Memory B cell (primary cell): ENCODE data around the gene PSKH1.

Source experiments
- ATAC-seq: fragments of 150-1000 bp; cut with Tn5 transposase; 2 replicates; pipeline ENCODE4 v1.10.0; 2021; ENCODE audit warnings: low read depth, mild to moderate bottlenecking, moderate library complexity
- DNase-seq, 2 donors: peaks; one replicate each; pipeline ENCODE4 v3.0.0; 2022; ENCODE audit warnings: low spot score in 2 of 2
- H3K27ac Mint-ChIP-seq: one replicate; pipeline ENCODE4 v1.8.0; 2022; ENCODE audit warnings: mild to moderate bottlenecking, moderate library complexity, mixed read lengths
- H3K27me3 Mint-ChIP-seq: one replicate; pipeline ENCODE4 v1.8.0; 2022; ENCODE audit warnings: mixed read lengths
- H3K36me3 Mint-ChIP-seq: one replicate; pipeline ENCODE4 v1.8.0; 2022; ENCODE audit warnings: mild to moderate bottlenecking, mixed read lengths
- H3K4me1 Mint-ChIP-seq: one replicate; pipeline ENCODE4 v1.8.0; 2022; ENCODE audit warnings: mixed read lengths
- H3K4me3 Mint-ChIP-seq: one replicate; pipeline ENCODE4 v1.8.0; 2022; ENCODE audit warnings: mild to moderate bottlenecking, moderate library complexity, mixed read lengths
- H3K9me3 Mint-ChIP-seq: one replicate; pipeline ENCODE4 v1.8.0; 2022; ENCODE audit warnings: mixed read lengths

PSKH1 gene

GRCh38 chr16:67892899-67893742 lies at the start of gene PSKH1:
Gene PSKH1, plus strand, starts transcription at chr16:67893254. Its CDS starts 15,496 bp downstream, at chr16:67908750.
- Mint-ChIP-seq H3K4me3 (peak within 1 kb of the TSS; percentile 97), H3K9me3 (no peaks in the 10 kb centered on the region), H3K27me3 (no peaks in the 10 kb centered on the region), H3K4me1 (peaks cover 17% of the 10 kb centered on the region), H3K27ac (peak within 1 kb of the TSS; percentile 88), H3K36me3 (no peaks in the 10 kb centered on the region)
- peak; percentile 73 to 84 for DNase-seq
- peak; percentile 98 for ATAC-seq

GRCh38 chr16:67843343-67843765 lies 49.7 kb upstream of the PSKH1 start:
- Mint-ChIP-seq H3K36me3 (no peaks in the 10 kb centered on the region), H3K4me1 (peaks cover 23% of the 10 kb centered on the region), H3K9me3 (no peaks in the 10 kb centered on the region), H3K4me3 (peak overlapping the region; percentile 95), H3K27ac (peak overlapping the region; percentile 88), H3K27me3 (no peaks in the 10 kb centered on the region)
- no peak for DNase-seq
- ATAC-seq: no peak

- no peak overlapping the region for H3K27ac Mint-ChIP-seq
- DNase-seq (no peak), ATAC-seq (no peak)
- peak overlapping the region; percentile 29 for H3K4me3 Mint-ChIP-seq
- H3K36me3 Mint-ChIP-seq: no peaks in the 10 kb centered on the region
- no peaks in the 10 kb centered on the region for H3K9me3 Mint-ChIP-seq
- H3K27me3 Mint-ChIP-seq: no peaks in the 10 kb centered on the region
- peaks cover 26% of the 10 kb centered on the region for H3K4me1 Mint-ChIP-seq
These were observed 48.6 kb upstream of the PSKH1 start for GRCh38 chr16:67844497-67844896.

DNA sequence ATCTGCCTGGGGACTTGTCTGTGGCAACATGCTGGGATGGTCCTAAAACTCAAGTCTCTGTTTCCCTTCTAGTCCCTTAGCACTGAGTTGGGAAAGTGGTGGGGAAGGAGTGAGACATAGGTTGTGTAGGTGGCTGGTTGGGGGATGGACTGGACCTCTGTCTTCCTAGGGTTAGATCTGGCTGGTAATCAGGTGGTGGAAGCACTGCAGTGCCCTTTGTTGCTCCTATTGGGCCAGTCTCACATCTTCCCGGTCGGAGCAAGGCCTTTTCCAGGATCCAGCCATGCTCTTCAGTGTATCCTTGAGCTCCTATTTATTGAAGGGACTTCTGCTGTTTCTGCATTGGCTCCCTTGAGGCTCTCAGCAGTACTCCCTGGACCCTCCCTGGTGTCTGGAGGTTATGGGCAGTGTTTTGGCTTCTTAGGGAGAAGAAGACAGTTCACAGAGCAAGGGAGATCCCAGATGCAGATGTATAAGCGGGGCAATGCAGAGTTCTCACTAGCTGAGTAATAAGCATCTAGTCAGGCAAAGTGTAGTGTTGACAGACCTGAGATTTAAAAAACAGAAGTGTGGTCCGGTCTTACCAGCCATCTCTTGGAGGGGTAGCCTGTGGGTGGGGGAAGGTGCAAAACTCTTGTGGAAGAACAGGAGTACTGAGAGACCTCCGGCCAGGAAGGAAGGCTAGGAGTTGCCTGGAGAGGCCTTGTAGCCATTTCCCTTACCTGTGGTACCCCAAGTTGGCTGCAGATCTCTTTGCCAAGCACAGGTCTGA lies 47.6 kb upstream of the PSKH1 start:
- ATAC-seq (no peak), DNase-seq (no peak)
- no peaks in the 10 kb centered on the region for H3K27me3 Mint-ChIP-seq
- H3K36me3 Mint-ChIP-seq: no peaks in the 10 kb centered on the region
- peak overlapping the region; percentile 90 for H3K4me3 Mint-ChIP-seq
- H3K27ac Mint-ChIP-seq: peak overlapping the region; percentile 88
- peaks cover 26% of the 10 kb centered on the region for H3K4me1 Mint-ChIP-seq
- no peaks in the 10 kb centered on the region for H3K9me3 Mint-ChIP-seq

DNA sequence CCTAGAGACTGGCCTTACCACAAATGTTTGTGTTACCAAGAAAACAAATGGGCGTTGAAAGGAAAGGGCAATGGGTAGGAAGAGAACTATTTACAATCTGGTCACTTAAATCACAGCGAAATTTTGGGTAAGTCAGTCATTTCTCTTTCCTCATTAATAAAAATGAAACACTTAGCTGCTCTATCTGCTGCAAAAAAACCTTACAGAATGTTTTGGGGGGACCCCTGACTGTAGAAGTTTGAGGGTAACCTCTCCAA lies 47.1 kb upstream of the PSKH1 start:
- Mint-ChIP-seq H3K27me3 (no peaks in the 10 kb centered on the region), H3K4me1 (peaks cover 26% of the 10 kb centered on the region), H3K27ac (peak overlapping the region; percentile 88), H3K9me3 (no peaks in the 10 kb centered on the region), H3K4me3 (peak overlapping the region; percentile 90), H3K36me3 (no peaks in the 10 kb centered on the region)
- DNase-seq: no peak
- ATAC-seq: no peak

- Mint-ChIP-seq H3K27me3 (no peaks in the 10 kb centered on the region), H3K27ac (peak within 1 kb of the TSS; percentile 88), H3K9me3 (no peaks in the 10 kb centered on the region), H3K4me1 (peaks cover 25% of the 10 kb centered on the region), H3K36me3 (no peaks in the 10 kb centered on the region), H3K4me3 (peak within 1 kb of the TSS; percentile 90)
- ATAC-seq (peak; percentile 67), DNase-seq (peak; percentile 95 to 97)
These were observed 46.6 kb upstream of the PSKH1 start, which contains the start of gene NUTF2 for GRCh38 chr16:67846320-67847063. Gene NUTF2, plus strand, starts transcription at chr16:67846933. Its CDS starts 18,198 bp downstream, at chr16:67865131.

GRCh38 chr16:67847064-67847861 lies 45.8 kb upstream of the PSKH1 start, which contains the start of gene CENPT:
Gene CENPT, minus strand, starts transcription at chr16:67847693. Its CDS starts 13,834 bp downstream, at chr16:67833859.
- H3K27me3 Mint-ChIP-seq: no peaks in the 10 kb centered on the region
- no peaks in the 10 kb centered on the region for H3K36me3 Mint-ChIP-seq
- peak within 1 kb of the TSS; percentile 88 for H3K27ac Mint-ChIP-seq
- H3K9me3 Mint-ChIP-seq: no peaks in the 10 kb centered on the region
- DNase-seq (no peak), ATAC-seq (peak; percentile 57)
- peaks cover 25% of the 10 kb centered on the region for H3K4me1 Mint-ChIP-seq
- H3K4me3 Mint-ChIP-seq: peak within 1 kb of the TSS; percentile 90

GRCh38 chr16:67848118-67848517 lies 44.9 kb upstream of the PSKH1 start:
- H3K27ac Mint-ChIP-seq: no peak overlapping the region
- ATAC-seq (no peak), DNase-seq (no peak)
- H3K36me3 Mint-ChIP-seq: no peaks in the 10 kb centered on the region
- H3K27me3 Mint-ChIP-seq: no peaks in the 10 kb centered on the region
- H3K4me3 Mint-ChIP-seq: peak overlapping the region; percentile 79
- peaks cover 25% of the 10 kb centered on the region for H3K4me1 Mint-ChIP-seq
- no peaks in the 10 kb centered on the region for H3K9me3 Mint-ChIP-seq

GRCh38 chr16:67853670-67854069 lies 39.4 kb upstream of the PSKH1 start:
- Mint-ChIP-seq H3K4me3 (no peak overlapping the region), H3K27ac (no peak overlapping the region), H3K27me3 (no peaks in the 10 kb centered on the region), H3K9me3 (no peaks in the 10 kb centered on the region), H3K36me3 (no peaks in the 10 kb centered on the region), H3K4me1 (peaks cover 22% of the 10 kb centered on the region)
- no peak for DNase-seq
- no peak for ATAC-seq

GRCh38 chr16:67855789-67856188 lies 37.3 kb upstream of the PSKH1 start:
- H3K4me3 Mint-ChIP-seq: no peak overlapping the region
- H3K9me3 Mint-ChIP-seq: no peaks in the 10 kb centered on the region
- peaks cover 19% of the 10 kb centered on the region for H3K4me1 Mint-ChIP-seq
- H3K27me3 Mint-ChIP-seq: no peaks in the 10 kb centered on the region
- H3K27ac Mint-ChIP-seq: no peak overlapping the region
- DNase-seq (no peak), ATAC-seq (no peak)
- H3K36me3 Mint-ChIP-seq: no peaks in the 10 kb centered on the region

GRCh38 chr16:67856927-67857546 lies 36.0 kb upstream of the PSKH1 start:
- Mint-ChIP-seq H3K4me3 (no peak overlapping the region), H3K27ac (no peak overlapping the region), H3K9me3 (no peaks in the 10 kb centered on the region), H3K27me3 (no peaks in the 10 kb centered on the region), H3K36me3 (no peaks in the 10 kb centered on the region), H3K4me1 (peaks cover 24% of the 10 kb centered on the region)
- no peak for DNase-seq
- ATAC-seq: no peak

GRCh38 chr16:67857547-67858233 lies 35.4 kb upstream of the PSKH1 start:
- ATAC-seq (no peak), DNase-seq (no peak)
- Mint-ChIP-seq H3K9me3 (no peaks in the 10 kb centered on the region), H3K4me1 (peaks cover 24% of the 10 kb centered on the region), H3K36me3 (no peaks in the 10 kb centered on the region), H3K27me3 (no peaks in the 10 kb centered on the region), H3K4me3 (no peak overlapping the region), H3K27ac (peak overlapping the region; percentile 17)
